ENCODE data around the gene SDK1.

SDK1 gene

GRCh38 chr7:4025694-4026615, 724.9 kb downstream of the SDK1 start:
- TF ChIP-seq POLR2A (IDR thresholded peaks at IDR 0.05; ENCODE audit: low read length), result no peak
- TF ChIP-seq GATA1 (IDR thresholded peaks at IDR 0.05; ENCODE audit: low read depth, low read length), result no peak
- DNase-seq, result no peak

DNA sequence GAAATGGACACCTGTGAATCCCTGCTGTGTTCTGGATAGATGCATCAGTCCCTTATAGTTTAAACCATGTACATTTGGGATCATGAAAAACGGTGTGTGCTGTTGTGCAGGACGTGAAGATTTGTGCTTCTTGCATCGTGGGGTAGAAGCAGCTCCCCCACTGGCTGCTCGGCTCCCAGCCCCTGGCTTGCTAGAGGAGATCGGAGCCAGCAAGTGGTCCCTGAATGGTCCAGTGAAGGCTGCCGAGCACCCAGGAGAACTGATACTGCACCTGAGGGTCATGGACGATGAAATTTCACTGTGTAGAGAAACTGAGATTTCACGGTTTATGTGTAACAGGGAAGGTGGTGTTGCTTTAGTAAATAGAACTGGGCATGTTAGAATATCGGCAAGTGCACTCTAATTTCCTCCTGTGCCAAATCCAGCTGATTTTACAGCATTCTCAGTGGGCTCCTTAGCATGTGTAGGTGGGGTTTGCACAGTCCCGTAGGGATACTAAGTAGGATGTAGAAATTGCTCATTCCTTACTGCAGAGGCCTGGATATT, 726.0 kb downstream of the SDK1 start:
- DNase-seq, result no peak
- TF ChIP-seq POLR2A (IDR thresholded peaks at IDR 0.05; ENCODE audit: low read length) (no peak), GATA1 (IDR thresholded peaks at IDR 0.05; ENCODE audit: low read depth, low read length) (no peak)

DNA sequence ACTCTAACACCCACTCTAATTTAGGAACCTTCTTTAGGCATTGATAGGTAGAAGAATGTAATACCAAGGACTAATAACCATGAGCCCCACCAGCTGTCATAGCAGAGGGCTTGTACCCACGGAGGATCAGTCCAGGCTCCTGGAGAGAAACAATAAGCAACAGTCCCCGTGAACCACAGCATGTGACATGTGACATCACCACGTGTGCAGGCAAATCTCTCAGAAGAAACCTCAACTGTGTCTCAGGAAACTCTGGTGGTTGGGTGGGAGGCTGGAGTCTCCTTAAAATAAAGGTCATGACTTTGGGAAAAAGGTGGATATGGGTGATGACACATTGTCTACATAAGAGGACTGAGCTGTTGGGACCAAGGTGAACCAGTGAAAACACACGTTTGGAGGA, 727.2 kb downstream of the SDK1 start:
- no peak for DNase-seq
- no peak for TF ChIP-seq GATA1 (IDR thresholded peaks at IDR 0.05; ENCODE audit: low read depth, low read length)
- no peak for TF ChIP-seq POLR2A (IDR thresholded peaks at IDR 0.05; ENCODE audit: low read length)

GRCh38 chr7:4029941-4030340, 728.9 kb downstream of the SDK1 start:
- TF ChIP-seq GATA1 (IDR thresholded peaks at IDR 0.05; ENCODE audit: low read depth, low read length) (no peak), POLR2A (IDR thresholded peaks at IDR 0.05; ENCODE audit: low read length) (no peak)
- DNase-seq, result no peak

DNA sequence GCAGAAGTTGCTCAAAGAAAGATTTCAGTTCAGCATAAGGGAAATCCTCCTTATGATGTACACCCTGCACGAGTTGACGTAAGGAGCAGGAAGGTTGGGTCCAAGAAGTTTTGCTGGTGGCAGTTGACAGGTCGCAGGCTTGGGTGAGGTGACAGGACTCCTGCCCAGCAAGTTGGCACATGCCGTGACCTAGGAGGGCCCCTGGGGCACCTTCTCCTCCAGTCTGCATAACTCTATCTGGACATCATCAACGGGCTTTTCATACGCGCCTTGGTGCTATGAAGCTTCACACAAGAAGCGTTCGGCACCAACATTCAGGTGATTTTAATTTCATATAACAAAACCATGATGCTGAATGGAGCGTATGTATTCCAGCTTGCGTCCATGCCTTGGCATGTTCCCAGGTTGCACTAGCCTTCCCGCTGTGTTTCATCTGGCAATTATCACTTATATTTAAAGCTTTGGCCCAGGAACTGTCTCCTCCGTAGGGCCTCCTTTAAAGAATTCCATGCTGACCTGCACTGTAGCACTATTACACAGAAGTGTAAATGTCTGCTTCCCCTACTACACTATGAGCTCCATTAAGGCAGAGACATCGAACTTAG, 729.4 kb downstream of the SDK1 start:
- no peak for DNase-seq
- TF ChIP-seq GATA1 (IDR thresholded peaks at IDR 0.05; ENCODE audit: low read depth, low read length) (no peak), POLR2A (IDR thresholded peaks at IDR 0.05; ENCODE audit: low read length) (no peak)

- no peak for TF ChIP-seq GATA1 (IDR thresholded peaks at IDR 0.05; ENCODE audit: low read depth, low read length)
- TF ChIP-seq POLR2A (IDR thresholded peaks at IDR 0.05; ENCODE audit: low read length), result no peak
- DNase-seq, result no peak
Measured at GRCh38 chr7:4033996-4034395, 732.9 kb downstream of the SDK1 start.

DNA sequence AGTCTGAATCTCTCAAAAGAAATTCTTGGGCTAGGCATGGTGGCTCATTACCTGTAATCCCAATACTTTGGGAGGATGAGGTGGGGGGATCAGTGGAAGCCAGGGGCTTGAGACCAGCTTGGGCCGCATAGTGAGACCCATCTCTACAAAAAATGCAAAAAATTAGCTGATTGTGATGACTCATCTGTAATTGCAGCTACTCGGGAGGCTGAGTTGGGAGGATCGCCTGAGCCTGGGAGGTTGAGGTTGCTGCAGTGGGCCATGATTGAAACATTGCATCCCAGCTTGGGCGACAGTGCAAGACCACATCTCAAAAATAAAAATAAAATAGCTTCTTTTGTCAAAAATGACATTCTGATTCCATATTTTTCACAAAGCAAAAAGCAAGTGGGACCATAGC, 736.3 kb downstream of the SDK1 start:
- DNase-seq, result no peak
- TF ChIP-seq GATA1 (IDR thresholded peaks at IDR 0.05; ENCODE audit: low read depth, low read length), result no peak
- no peak for TF ChIP-seq POLR2A (IDR thresholded peaks at IDR 0.05; ENCODE audit: low read length)

DNA sequence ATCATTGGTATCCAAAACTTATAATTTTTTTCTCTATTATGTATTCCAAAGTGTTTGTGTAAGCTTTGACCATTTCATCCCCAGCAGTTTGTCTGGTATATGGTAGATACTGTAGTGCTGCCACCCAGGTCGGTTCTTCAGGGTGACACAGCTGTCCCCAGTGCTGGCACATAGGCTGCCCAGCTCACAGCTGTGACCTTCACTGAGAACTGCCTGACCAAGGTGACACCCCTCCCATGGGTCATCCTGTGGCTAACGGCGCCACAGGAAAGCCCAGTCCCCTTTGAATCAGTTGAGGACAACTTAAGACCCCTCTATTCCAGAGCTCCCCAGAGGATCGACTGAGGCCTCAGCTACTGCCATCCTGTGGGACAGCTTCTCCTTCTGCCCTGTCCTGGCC, 736.8 kb downstream of the SDK1 start:
- no peak for DNase-seq

DNA sequence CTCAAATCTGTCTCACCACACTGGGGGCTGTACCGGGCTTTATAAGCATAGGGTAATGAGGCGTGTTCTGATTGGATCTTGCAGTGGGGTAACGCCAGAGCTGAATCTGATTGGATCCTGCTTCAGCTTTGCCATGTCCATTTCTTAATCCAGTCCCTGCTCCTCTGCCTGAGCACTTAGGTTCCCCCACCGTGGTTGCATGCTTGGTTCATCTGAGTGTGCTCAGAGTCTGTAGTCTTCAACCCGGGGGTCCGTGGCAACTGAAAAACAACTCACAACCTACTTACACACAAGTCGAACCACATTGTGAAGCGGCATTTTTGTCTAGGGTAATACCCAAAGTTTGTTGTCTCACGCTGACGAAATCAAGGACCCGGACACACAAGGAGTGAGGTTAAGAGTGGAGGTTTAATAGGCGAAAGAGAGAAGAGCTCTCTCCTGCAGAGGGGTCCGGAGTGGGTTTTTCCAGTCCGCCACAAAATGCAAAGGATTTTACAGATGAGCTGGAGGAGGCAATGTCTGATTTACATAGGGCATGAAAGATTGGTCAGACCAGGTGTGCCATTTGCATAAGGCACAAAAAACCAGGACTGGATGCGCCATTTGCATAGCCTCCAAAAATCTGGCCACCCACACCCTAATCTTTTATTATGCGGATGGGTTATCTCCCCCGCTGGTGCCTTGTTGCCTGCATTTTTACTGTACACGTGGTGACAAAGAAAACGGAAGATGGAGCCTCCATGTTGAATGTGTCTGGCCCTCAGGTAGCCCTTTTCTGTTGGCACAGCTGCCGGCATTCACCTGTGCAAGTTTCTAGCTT, 739.3 kb downstream of the SDK1 start:
- DNase-seq, result no peak
- no peak for TF ChIP-seq GATA1 (IDR thresholded peaks at IDR 0.05; ENCODE audit: low read depth, low read length)
- no peak for TF ChIP-seq POLR2A (IDR thresholded peaks at IDR 0.05; ENCODE audit: low read length)

More for the DNA sequence above, 736.8 kb downstream of the SDK1 start:
- no peak for TF ChIP-seq GATA1 (IDR thresholded peaks at IDR 0.05; ENCODE audit: low read depth, low read length)
- no peak for TF ChIP-seq POLR2A (IDR thresholded peaks at IDR 0.05; ENCODE audit: low read length)

GRCh38 chr7:4042402-4043045, 741.5 kb downstream of the SDK1 start:
- no peak for DNase-seq
- TF ChIP-seq POLR2A (IDR thresholded peaks at IDR 0.05; ENCODE audit: low read length) (no peak), GATA1 (IDR thresholded peaks at IDR 0.05; ENCODE audit: low read depth, low read length) (no peak)

- TF ChIP-seq GATA1 (IDR thresholded peaks at IDR 0.05; ENCODE audit: low read depth, low read length), result no peak
- TF ChIP-seq POLR2A (IDR thresholded peaks at IDR 0.05; ENCODE audit: low read length), result no peak
- no peak for DNase-seq
Measured at GRCh38 chr7:4043988-4044387, 742.9 kb downstream of the SDK1 start.

- TF ChIP-seq GATA1 (IDR thresholded peaks at IDR 0.05; ENCODE audit: low read depth, low read length), result no peak
- TF ChIP-seq POLR2A (IDR thresholded peaks at IDR 0.05; ENCODE audit: low read length), result no peak
- DNase-seq, result no peak
Measured at GRCh38 chr7:4045450-4045849, 744.4 kb downstream of the SDK1 start.

DNA sequence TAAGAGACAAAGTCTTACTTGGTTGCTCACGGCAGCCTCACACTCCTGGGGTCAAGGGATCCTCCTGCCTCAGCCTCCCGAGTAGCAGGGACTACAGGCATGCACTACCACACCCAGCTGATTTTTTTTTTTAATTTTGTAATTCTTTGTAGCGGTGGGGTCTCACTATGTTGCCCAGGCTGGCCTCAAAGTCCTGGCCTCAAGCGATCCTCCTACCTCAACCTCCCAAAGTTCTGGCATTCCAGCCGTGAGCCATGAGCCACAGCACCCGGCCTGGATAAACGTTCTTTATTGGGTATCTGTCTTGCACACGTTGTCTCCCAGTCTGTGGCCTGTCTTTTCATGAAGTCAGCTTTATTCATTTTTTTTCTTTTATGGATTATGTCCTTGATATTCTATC, 744.9 kb downstream of the SDK1 start:
- TF ChIP-seq POLR2A (IDR thresholded peaks at IDR 0.05; ENCODE audit: low read length) (no peak), GATA1 (IDR thresholded peaks at IDR 0.05; ENCODE audit: low read depth, low read length) (no peak)
- DNase-seq, result no peak
